Measurements from ENCODE around the gene ETDB.
"Not testable (repeated sequence)": the region's sequence is repeated elsewhere in the genome, so short reads cannot be mapped to it uniquely, and the experiment has no call there.

ETDB gene

DNA sequence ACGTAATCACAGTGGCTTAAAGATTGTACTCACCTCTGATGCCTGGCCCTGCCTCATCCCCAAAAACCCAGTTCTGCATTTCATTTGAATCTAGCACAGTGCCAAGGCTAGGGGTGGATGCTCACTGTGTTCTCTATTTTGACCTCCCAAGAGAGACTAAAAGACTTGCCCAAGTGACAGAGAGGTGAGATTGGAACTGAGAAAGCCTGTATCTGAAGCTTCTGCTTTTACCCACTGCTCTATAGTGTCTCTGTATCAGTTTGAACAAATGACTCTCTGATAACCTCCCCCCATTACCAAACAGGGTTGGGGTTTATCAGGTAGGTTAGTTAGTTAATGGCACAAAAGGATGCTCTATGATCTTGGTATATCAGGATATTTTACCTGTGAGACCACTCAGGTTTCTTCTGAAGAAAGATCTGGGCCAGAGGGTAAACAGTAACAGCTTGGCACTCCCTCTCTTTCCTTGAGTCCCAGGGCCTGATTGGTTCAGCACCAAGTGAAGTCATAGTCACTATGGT is at the start of gene ETDB:
Gene ETDB, minus strand, starts transcription at position 471 of the 521 bp plus-strand sequence. CDS start 1,265 bp downstream, outside the sequence.
- DNase-seq: not testable (repeated sequence)

DNA sequence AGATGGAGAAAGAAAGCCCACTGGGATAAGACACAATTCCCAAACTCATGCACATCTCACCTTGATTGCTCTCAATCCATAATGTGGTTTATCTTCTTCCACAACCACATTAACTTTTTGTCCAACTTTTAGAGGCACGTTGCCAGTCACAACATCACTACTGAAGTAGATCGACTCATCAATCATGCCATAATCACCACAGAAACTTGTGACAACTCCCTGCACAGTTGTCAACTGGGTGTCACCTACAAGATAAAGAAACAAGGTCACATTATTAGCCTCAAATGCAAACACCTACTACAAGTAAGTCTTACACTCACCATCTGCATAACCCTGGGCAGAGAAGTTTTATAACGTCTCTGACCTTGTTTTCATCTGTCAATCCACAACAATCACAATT is 49.2 kb upstream of the ETDB start:
- DNase-seq: not testable (repeated sequence)

DNA sequence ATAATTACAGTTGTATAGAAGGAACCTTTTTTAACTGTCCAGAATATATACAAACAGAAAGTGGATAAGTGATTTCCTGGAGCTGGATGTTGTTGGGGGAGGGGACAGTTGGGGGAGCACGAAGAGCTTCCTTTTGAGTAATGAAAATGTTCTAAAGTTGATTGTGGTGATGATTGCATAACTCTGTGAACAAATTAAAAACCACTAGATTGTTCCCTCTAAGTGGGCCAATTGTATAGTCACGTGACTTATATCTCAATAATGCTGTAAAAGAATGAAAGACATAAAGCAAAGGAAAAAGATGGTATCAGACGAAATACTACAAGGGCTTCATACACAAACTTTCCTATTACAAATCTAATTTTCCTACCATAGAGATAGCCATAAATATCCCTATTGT is 48.2 kb upstream of the ETDB start:
- no peak for DNase-seq

DNA sequence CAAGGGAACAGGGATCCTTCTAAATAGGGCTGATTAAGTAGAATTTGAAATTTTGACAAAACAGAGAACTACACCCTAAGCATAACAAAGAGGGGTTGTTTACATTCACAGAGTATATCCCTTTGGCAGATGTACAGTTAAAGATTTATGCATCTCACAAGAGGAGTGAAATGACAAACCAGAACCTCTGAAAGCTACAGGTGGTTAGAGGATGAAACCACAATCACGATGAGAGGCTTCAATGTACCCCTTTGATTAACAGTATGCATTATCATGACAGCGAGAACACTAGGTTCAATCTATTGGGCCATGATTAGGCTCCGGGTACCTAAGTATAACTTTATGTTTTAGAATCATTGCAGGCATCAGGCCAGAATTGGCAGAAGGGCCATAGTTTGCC is 34.4 kb upstream of the ETDB start:
- DNase-seq: not testable (repeated sequence)

DNA sequence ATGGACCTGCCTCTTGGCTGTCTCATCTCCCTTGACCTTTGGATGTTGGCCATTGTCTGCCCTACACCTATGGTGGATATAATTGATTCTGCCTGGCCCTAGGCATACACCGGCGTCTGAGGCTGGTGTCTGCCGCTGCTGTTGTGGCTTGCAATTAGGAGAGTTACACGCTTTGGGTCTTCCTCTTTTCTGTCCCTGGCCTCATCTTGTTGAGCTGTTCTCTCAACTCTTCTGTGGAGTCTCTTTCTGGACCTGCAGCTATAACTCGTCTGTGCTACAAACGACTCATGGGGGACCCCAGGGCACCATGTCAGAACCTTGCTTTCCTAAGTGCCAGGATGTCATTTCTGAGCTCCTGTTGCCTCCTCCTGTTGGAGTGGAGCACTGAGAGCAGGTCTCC is 5.8 kb upstream of the ETDB start:
- not testable (repeated sequence) for DNase-seq

DNA sequence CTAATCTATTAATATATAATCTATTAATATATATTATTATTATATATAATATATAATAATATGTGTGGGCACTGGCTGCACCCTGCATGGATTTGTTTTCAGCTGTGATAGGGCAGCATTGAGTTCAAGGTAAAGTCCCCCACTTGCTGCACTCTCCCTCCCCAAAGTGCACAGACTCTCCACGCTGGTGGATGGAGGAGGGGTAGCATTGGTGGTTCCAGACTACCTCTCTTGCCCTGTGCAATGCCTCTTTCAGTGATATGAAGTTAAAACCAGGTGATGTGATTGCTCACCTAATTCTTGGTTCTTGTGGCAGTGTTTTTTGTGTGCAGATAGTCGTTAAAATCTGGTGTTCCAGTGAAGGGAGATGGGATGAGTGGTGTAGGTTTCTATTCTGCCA is 4.3 kb downstream of the ETDB start:
- not testable (repeated sequence) for DNase-seq

DNA sequence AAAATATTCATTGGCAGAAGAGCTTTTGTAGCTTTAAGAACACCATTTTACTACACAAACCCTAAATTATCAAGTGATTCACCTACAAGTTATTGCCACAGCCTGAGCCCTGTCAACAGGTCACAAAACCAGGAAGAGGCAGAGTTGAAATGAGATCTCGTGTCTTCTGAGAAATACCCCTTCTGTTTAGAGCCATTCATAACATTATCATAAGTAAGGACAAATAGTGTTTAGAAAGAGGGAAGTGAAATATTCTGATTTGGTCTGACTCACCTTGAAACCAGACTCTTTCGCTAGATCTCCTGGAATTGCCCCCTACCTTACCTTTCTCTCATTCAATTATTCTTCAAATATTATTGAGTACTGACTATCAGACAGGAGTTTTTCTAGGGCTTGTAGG is 5.9 kb downstream of the ETDB start:
- DNase-seq: no peak

DNA sequence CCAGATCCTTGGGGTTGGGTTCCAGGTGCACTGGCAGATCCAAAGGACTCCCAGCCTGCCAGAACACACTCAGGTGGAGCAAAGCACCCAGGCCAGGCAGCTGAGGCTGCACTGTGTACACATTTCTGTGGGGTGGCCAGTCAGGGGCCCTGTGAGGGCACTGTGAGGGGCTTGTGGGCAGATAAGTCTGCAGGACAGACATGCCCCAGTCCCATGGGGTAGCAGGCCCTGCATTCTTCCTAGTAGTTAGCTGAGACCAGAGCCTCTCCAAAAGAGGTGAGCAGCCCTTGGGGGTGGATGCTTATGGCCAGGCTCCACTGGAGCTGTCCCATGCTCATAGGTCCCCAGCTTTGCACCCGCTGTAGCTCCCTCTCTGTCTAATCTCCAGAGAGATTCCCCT is 7.6 kb downstream of the ETDB start:
- DNase-seq: no peak

DNA sequence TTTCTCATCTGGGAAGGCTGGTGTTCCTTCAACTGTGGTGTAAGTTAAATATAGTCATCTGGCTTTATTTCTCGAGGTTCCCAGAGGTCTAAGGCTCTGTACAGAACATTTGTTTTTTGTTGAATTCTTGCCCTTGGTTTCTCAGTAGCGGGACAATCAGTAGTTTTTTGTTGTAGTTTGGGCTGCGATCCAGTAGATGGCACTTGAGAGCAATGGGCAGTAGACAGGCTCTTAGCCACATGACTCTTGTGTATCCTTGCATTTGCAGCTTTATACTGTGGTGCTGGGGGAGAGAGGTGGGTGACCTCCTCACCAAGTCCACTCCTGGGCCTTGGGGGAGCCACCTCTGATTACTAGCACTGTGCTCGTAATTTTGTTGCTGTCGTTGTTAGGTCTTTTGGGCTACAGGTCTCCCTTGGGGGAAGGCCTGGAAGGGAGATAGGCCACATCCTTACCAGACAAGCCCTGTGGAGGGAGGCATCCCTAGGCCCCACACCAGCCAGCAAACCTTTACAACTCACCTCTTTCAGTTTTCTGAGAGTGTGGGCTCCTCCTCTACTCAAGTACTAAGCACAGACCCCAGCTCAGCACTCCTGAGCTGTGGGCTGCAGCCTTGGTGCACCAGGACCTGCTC is 8.1 kb downstream of the ETDB start:
- DNase-seq: peak; percentile 47

DNA sequence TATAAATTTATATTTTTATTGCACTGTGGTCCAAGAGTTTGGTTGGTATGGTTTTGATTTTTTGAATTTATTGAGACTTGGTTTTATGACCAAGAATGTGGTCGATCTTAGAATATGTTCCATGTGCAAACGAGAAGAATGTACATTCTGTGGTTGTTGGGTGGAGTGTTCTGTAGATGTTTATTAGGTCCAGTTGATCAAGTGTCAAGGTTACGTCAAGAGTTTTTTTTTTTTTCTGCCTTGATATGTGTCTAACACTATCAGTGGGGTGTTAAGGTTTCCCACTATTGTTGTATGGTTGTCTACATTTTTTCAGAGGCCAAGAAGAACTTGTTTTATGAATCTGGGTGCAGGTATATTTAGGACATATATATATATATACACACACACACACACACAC is 10.8 kb downstream of the ETDB start:
- DNase-seq: no peak

DNA sequence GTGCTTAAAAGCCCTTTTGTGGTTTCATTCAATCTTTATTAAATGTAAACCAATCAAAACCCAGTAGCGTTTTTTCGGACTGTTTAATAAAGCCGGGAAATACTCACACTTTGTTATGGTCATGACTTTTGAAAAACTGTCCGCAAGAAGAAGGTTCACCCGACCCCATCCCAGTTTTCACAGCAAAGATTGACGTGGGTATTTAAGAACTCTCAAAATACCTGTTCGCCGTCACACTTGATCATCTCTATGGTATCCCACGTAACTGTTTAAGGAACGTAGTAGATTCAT is 20.9 kb downstream of the ETDB start:
- DNase-seq: no peak

DNA sequence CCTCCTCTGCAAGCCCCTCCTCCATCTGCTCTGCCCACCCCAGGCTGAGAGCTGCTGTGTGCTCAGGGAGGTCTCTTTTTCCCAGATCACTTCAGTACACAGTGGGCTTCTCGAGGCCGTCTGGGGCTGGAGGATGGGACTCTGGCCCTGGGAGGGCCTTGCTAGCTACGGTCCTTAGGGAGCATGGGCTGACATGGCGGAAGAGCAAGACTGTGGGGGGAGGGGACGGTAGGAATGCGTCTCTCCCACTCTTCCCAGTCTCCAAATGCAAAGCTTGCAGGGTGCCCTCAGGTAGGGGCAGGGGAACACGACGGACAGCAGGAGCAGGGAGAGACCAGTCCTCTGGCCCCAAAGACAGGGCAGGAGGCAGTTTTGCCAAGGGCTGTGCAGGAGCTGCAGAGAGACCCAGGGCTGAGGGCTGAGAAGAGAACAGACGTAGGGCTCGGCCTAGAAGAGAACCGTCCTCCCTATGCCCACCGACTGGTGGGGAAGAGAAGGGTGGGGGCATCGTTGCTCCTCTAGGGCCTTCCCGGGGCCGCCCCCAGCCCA is 23.1 kb downstream of the ETDB start:
- DNase-seq: not testable (repeated sequence)

DNA sequence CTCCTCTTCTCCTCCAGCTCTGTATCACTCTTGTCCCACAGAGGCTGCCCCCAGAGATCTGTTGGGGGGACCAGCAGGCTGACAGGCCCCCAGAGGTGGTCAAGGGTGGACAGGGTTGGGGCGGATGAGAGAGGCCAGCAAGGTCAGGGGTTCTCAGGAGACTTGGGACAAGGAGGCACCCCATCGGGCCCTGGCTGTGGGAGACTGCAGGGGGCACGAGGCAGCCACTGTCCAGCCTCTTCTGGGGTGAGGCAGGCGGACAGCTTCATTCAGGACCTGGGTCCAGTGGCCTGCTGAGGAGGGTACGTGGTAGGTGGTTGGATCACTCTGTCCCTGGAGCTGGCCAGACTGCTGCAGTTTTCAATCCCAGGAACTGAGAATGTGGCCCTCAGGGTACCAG is 24.6 kb downstream of the ETDB start:
- no peak for DNase-seq

DNA sequence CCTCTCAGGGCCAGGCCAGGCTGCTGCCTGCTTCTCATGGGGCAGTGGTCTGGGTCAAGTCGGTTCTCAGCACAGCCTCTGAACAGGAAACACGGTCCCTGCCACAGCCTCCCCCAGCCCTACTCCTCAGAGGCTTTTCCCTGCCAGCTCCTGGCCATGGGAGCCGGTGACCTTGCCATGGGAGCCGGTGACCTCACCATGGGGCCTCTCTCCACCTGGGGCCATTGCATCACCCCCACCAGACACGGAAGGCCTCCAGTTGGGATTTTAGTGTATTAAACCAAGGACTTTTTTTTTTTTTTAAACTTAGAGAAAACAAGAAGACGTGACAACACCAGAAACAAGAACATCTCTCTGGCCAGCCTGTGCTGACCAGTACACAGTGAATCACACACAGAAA is 25.6 kb downstream of the ETDB start:
- DNase-seq: no peak

DNA sequence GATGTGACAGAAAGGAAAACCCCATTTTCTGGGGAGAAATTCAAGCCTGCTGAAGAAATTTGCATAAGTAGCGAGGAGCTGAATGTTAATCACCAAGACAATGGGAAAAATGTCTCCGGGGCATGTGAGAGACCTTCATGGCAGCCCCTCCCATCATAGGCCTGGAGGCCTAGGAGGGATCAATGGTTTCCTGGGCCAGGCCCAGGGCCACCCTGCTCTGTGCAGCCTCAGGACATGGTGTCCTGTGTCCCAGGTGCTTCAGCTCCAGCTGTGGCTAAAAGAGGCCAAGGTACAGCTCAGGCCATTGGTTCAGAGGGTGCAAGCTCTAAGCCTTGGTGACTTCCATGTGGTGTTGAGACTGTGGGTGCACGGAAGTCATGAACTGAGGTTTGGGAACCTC is 31.2 kb downstream of the ETDB start:
- DNase-seq: no peak

DNA sequence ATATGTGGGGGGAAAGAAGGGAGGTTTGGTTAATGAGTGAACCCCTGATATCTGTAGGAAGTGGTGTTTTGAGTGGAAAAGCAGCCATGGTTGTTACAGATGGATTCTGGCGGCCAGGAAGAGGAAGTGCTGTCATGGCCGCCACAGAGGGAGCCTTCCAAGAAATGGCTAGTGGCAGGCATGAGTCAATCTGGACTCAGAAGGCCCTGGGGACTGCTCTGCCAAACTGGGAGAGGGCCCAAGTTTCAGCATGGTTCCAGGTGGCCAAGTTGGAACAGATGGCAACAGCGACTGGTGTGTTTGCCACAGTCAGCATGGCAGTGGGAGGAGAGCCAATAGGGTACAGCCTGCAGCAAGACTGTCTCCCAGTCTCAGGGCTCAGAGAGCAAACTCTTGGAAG is 32.5 kb downstream of the ETDB start:
- DNase-seq: no peak

DNA sequence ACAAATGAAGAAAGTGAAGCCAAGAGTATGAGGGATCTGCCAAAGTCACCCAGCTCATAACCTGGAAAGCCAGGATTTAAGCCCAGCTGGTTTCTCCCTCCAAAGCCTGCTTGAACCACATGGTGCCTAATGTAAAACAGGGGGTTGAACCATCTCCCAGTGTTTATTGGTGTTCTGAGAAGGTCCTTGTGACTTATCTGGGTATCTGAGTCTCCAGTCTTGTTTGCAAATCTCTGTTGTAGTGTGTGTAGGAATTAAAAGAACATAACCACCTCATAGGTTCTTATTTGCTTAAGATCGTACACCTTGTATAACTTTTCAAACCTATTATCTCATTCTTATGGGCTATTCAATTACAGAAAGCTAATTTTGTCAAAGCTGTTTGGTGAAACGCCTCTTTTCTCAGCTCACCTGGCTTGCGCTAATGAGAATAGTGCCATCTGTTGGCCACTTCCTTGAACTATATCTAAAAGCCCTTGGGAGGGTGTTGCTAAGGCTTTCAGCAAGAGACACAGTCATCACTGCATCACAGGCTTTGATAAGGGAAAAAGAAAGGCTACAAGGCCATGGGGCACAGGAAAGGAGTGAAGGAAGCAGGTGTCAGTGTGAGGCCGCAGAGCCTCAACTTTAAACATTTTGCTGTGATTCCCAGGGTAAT is 34.0 kb downstream of the ETDB start:
- peak; percentile 39 for DNase-seq

DNA sequence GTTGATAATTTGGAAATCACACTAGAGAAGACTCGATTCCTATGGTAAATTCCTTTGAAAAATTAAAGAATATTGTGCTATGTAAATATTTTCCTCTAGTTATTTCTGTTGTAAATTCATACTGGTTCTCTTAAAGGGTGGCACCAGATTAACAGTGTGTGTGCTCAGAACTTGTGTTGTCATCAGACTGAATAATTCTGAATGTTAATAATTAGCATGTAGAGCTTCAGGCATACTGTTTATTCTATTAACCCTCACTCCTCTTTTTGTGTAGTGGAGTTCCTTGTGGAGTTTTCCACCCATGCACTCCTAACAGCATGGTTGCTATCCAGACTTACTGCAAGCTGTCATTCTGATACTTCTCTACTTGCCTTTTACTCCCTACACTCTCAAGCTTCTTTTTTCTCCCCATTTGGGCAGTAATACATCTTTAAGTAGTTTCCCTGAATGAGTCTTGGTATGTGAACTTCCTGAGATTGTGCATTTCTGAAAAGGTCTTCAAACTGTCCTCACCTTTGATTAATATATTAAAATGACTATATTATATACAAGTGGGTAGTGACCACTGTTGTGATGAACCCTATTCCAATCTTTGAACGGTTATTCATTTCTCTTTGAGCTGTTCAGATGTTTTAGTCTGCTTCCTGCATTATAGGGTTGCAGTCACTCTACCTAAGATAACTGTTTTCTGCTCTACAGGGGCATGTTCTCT is 38.5 kb downstream of the ETDB start:
- DNase-seq: no peak
